Measurements from ENCODE around the gene ENDOG.

ENDOG gene

GRCh38 chr9:128809036-128809599, 9.2 kb upstream of the ENDOG start:
- Mint-ChIP-seq H3K4me3 (no peak overlapping the region), H3K9me3 (no peaks in the 10 kb centered on the region), H3K27ac (no peak overlapping the region), H3K36me3 (ENCODE audit: insufficient read depth) (peaks cover 19% of the 10 kb centered on the region), H3K27me3 (no peaks in the 10 kb centered on the region), H3K4me1 (ENCODE audit: low read depth in 2 of 2) (no peaks in the 10 kb centered on the region)
- ATAC-seq (replicated peaks), result no peak
- no peak for DNase-seq

DNA sequence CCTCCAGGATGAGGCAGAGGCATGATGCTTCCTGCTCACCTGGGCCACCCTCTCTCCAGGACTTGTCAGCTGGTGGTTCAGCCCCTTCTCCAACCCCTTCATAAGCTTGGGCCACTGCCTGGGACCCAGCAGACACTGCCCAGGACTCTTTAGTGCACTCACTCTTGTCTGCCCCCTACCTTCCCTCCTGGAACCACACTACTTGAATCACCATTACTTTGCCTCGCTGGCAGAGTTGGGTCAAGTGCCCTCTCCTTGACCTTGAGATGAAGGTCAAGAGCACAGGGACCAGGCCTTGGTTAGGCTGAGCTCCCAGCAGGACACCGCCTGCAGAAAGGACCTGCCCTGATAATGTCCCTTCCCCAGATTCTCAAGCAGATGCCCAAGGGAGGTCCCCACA, 8.5 kb upstream of the ENDOG start:
- peaks cover 13% of the 10 kb centered on the region for H3K36me3 Mint-ChIP-seq (ENCODE audit: insufficient read depth)
- no peak for DNase-seq
- ATAC-seq (replicated peaks), result no peak
- no peaks in the 10 kb centered on the region for H3K4me1 Mint-ChIP-seq (ENCODE audit: low read depth in 2 of 2)
- no peak overlapping the region for H3K4me3 Mint-ChIP-seq
- no peaks in the 10 kb centered on the region for H3K27me3 Mint-ChIP-seq
- H3K27ac Mint-ChIP-seq, result peak overlapping the region in 1 of 2 donors; percentile 8
- H3K9me3 Mint-ChIP-seq, result no peaks in the 10 kb centered on the region

DNA sequence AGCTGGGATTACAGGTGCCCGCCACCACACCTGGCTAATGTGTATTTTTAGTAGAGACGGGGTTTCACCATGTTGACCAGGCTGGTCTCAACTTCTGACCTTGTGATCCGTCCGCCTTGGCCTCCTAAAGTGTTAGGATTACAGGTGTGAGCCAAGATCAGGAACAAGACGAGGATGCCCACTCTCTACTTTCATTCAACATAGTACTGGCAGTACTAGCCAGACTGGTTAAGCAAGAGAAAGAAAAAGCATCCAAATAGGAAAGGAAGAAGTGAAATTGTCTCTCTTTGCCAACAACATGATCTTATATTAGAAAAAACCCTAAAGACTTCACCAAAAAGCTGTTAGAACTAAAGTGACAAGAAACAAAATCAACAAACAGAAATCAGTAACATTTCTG, 7.4 kb upstream of the ENDOG start:
- no peaks in the 10 kb centered on the region for H3K4me1 Mint-ChIP-seq (ENCODE audit: low read depth in 2 of 2)
- no peaks in the 10 kb centered on the region for H3K9me3 Mint-ChIP-seq
- DNase-seq (no peak), ATAC-seq (replicated peaks) (no peak)
- H3K4me3 Mint-ChIP-seq, result no peak overlapping the region
- H3K27ac Mint-ChIP-seq, result no peak overlapping the region
- H3K36me3 Mint-ChIP-seq (ENCODE audit: insufficient read depth), result peaks cover 11% of the 10 kb centered on the region
- no peaks in the 10 kb centered on the region for H3K27me3 Mint-ChIP-seq

GRCh38 chr9:128818839-128819715, 777 bp downstream of the ENDOG start:
- Mint-ChIP-seq H3K4me1 (ENCODE audit: low read depth in 2 of 2) (peaks cover 9 to 22% of the 10 kb centered on the region in 2 donors), H3K36me3 (ENCODE audit: insufficient read depth) (peaks cover 20% of the 10 kb centered on the region), H3K4me3 (peak overlapping the region; percentile 73 to 76), H3K27ac (peak overlapping the region; percentile 13 to 82), H3K27me3 (no peaks in the 10 kb centered on the region), H3K9me3 (no peaks in the 10 kb centered on the region)
- DNase-seq (peak; percentile 19 to 31 (median 27)), ATAC-seq (replicated peaks) (peak; percentile 47)

DNA sequence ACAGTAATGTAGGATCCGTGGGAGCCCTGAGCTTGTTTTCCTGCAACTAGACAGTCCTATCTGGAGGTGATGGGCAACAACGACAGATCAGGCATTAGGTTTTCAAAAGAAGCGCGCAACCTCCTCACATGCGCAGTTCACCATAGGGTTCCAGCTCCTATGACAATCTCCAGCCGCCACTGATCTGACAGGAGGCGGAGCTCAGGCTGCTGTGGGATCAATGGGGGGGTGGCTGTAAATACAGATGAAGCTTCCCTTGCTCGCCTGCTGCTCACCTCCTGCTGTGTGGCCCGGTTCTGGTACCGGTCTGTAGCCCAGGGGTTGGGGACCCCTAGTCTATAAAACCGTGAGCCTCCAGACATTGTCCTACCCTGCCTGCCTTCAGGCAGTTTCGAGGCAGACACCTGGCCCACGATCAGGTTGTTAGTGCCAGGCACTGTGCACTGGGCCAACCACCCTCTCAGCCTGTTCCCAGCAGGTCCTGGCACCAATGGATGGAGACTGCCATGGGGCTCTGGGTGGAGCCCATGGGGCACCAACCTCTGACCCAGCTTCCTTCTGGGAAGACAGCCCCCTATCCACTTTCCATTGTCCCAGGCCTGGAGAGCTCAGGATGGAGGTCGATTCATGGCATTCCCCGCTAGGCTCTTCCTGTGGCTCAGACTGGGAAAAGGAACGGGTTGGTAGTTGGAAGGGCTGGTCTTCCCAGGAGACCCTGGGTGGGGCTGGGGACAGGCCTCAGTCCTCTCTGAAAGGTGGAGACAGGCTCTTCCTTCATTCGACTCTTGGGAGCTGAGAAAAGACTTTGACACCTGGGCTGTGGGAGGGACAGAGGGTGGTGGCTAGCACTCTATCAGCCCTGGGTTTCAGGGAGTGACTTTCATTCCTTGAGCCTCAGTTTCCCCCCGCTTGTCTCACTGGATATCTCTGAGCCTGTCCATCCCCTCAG, 1.7 kb downstream of the ENDOG start:
- no peaks in the 10 kb centered on the region for H3K9me3 Mint-ChIP-seq
- peak overlapping the region; percentile 13 to 53 for H3K27ac Mint-ChIP-seq
- peaks cover 9 to 22% of the 10 kb centered on the region in 2 donors for H3K4me1 Mint-ChIP-seq (ENCODE audit: low read depth in 2 of 2)
- no peak for ATAC-seq (replicated peaks)
- no peaks in the 10 kb centered on the region for H3K27me3 Mint-ChIP-seq
- no peak for DNase-seq
- H3K4me3 Mint-ChIP-seq, result peak overlapping the region; percentile 73 to 76
- peaks cover 26% of the 10 kb centered on the region for H3K36me3 Mint-ChIP-seq (ENCODE audit: insufficient read depth)

DNA sequence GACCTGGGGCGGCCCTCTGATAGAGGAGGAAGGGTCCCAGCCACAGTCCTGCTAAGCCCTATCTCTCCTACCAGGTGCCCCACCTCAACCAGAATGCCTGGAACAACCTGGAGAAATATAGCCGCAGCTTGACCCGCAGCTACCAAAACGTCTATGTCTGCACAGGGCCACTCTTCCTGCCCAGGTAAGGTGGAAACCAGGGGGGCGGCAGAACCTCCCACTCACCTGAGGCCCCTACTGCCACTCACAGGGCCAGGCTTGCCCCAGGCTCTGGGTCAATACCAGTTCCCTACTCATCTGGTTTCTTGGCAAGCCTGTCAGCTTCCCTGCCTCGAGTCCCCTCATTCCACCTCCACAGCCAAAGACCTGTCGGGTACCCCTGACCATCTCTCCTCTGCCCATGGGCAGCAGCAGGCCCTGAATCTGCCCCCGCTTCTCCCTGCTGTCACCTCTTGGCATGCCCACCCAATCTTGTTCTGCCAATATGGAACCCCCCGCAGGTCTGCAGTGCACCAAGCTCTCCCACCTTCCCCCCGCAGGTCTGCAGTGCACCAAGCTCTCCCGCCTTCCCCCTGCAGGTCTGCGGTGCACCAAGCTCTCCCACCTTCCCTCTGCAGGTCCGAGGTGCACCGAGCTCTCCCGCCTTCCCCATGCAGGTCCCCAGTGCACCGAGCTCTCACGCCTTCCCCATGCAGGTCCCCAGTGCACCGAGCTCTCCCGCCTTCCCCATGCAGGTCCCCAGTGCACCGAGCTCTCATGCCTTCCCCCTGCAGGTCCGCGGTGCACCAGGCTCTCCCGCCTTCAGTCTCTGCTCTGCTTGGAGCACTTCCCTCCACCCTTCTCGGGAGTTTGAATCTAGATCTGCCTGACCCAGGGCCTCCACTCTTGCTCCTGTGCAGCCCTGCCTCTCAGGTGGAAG, 2.6 kb downstream of the ENDOG start:
- H3K27ac Mint-ChIP-seq, result peak overlapping the region in 1 of 2 donors; percentile 53
- peaks cover 9 to 22% of the 10 kb centered on the region in 2 donors for H3K4me1 Mint-ChIP-seq (ENCODE audit: low read depth in 2 of 2)
- H3K4me3 Mint-ChIP-seq, result peak overlapping the region in 1 of 2 donors; percentile 76
- DNase-seq (no peak), ATAC-seq (replicated peaks) (no peak)
- no peaks in the 10 kb centered on the region for H3K9me3 Mint-ChIP-seq
- peaks cover 31% of the 10 kb centered on the region for H3K36me3 Mint-ChIP-seq (ENCODE audit: insufficient read depth)
- H3K27me3 Mint-ChIP-seq, result no peaks in the 10 kb centered on the region

GRCh38 chr9:128821584-128822406, 3.5 kb downstream of the ENDOG start:
- no peaks in the 10 kb centered on the region for H3K27me3 Mint-ChIP-seq
- peak overlapping the region in 1 of 2 donors; percentile 53 for H3K27ac Mint-ChIP-seq
- no peaks in the 10 kb centered on the region for H3K9me3 Mint-ChIP-seq
- H3K36me3 Mint-ChIP-seq (ENCODE audit: insufficient read depth), result peaks cover 32% of the 10 kb centered on the region
- H3K4me1 Mint-ChIP-seq (ENCODE audit: low read depth in 2 of 2), result peaks cover 9 to 22% of the 10 kb centered on the region in 2 donors
- ATAC-seq (replicated peaks) (no peak), DNase-seq (no peak)
- H3K4me3 Mint-ChIP-seq, result peak overlapping the region in 1 of 2 donors; percentile 39

GRCh38 chr9:128822407-128823042, 4.2 kb downstream of the ENDOG start:
- Mint-ChIP-seq H3K27ac (no peak overlapping the region), H3K4me3 (no peak overlapping the region), H3K36me3 (ENCODE audit: insufficient read depth) (peaks cover 34% of the 10 kb centered on the region), H3K9me3 (no peaks in the 10 kb centered on the region), H3K4me1 (ENCODE audit: low read depth in 2 of 2) (peaks cover 9 to 27% of the 10 kb centered on the region in 2 donors), H3K27me3 (no peaks in the 10 kb centered on the region)
- ATAC-seq (replicated peaks), result no peak
- DNase-seq, result no peak

GRCh38 chr9:128823362-128823902, 5.1 kb downstream of the ENDOG start:
- no peak overlapping the region for H3K4me3 Mint-ChIP-seq
- ATAC-seq (replicated peaks) (no peak), DNase-seq (no peak)
- H3K36me3 Mint-ChIP-seq (ENCODE audit: insufficient read depth), result peaks cover 32% of the 10 kb centered on the region
- no peak overlapping the region for H3K27ac Mint-ChIP-seq
- H3K4me1 Mint-ChIP-seq (ENCODE audit: low read depth in 2 of 2), result peaks cover 11 to 25% of the 10 kb centered on the region in 2 donors
- no peaks in the 10 kb centered on the region for H3K27me3 Mint-ChIP-seq
- H3K9me3 Mint-ChIP-seq, result no peaks in the 10 kb centered on the region

GRCh38 chr9:128823903-128824406, 5.7 kb downstream of the ENDOG start:
- Mint-ChIP-seq H3K4me1 (ENCODE audit: low read depth in 2 of 2) (peaks cover 16 to 30% of the 10 kb centered on the region in 2 donors), H3K9me3 (no peaks in the 10 kb centered on the region), H3K4me3 (no peak overlapping the region), H3K36me3 (ENCODE audit: insufficient read depth) (peaks cover 33% of the 10 kb centered on the region), H3K27ac (peak overlapping the region in 1 of 2 donors; percentile 20), H3K27me3 (no peaks in the 10 kb centered on the region)
- DNase-seq (no peak), ATAC-seq (replicated peaks) (no peak)

- peak overlapping the region in 1 of 2 donors; percentile 20 for H3K27ac Mint-ChIP-seq
- H3K9me3 Mint-ChIP-seq, result no peaks in the 10 kb centered on the region
- H3K4me3 Mint-ChIP-seq, result no peak overlapping the region
- DNase-seq (no peak), ATAC-seq (replicated peaks) (no peak)
- H3K36me3 Mint-ChIP-seq (ENCODE audit: insufficient read depth), result peaks cover 38% of the 10 kb centered on the region
- peaks cover 18 to 27% of the 10 kb centered on the region in 2 donors for H3K4me1 Mint-ChIP-seq (ENCODE audit: low read depth in 2 of 2)
- no peaks in the 10 kb centered on the region for H3K27me3 Mint-ChIP-seq
Observed at GRCh38 chr9:128824911-128825310, 6.6 kb downstream of the ENDOG start.
